DND-41 (cell line): ENCODE data around the gene HOXC5.

Experiments
- ATAC-seq: fragments of 200-7000 bp; cut with Tn5 transposase; 3 replicates; pipeline ENCODE4 v1.9.1; 2021; ENCODE audit warnings: low read depth; ENCODE audit not compliant: insufficient read depth
- DNase-seq: peaks from one replicate; pipeline ENCODE4 v3.0.0-alpha.2; 2020
- H2AFZ ChIP-seq: 2 replicates; pipeline ENCODE4 v1.6.0; 2012; ENCODE audit warnings: low read depth, low read length
- H3K27ac ChIP-seq: 2 replicates; pipeline ENCODE4 v1.5.1; 2012; ENCODE audit warnings: low read length, inconsistent platforms
- H3K27me3 ChIP-seq: fragments of 200-600 bp; sonication (generic); 2 replicates; pipeline ENCODE4 v1.6.0; 2012; ENCODE audit warnings: low read length, mild to moderate bottlenecking, inconsistent platforms; ENCODE audit not compliant: insufficient read depth, poor library complexity
- H3K36me3 ChIP-seq: 2 replicates; pipeline ENCODE4 v1.5.1; 2012; ENCODE audit warnings: low read length, inconsistent platforms; ENCODE audit not compliant: insufficient read depth
- H3K4me1 ChIP-seq: 2 replicates; pipeline ENCODE4 v1.5.1; 2012; ENCODE audit warnings: mild to moderate bottlenecking, low read length; ENCODE audit not compliant: insufficient read depth
- H3K4me2 ChIP-seq: 2 replicates; pipeline ENCODE4 v1.6.0; 2012; ENCODE audit warnings: mild to moderate bottlenecking, moderate library complexity, low read length, inconsistent platforms; ENCODE audit not compliant: insufficient read depth
- H3K4me3 ChIP-seq, 2 experiments: fragments of 200-600 bp in 1 of 2; shearing (Covaris generic) in 1 of 2; 2 replicates each; pipeline ENCODE4 v1.5.1; 2012 to 2016; ENCODE audit warnings: inconsistent platforms in 2 of 2, low read length in 2 of 2, mild to moderate bottlenecking in 2 of 2, low read depth in 1 of 2, moderate library complexity in 1 of 2
- H3K79me2 ChIP-seq: 2 replicates; pipeline ENCODE4 v1.6.0; 2012; ENCODE audit warnings: low read length, inconsistent platforms; ENCODE audit not compliant: insufficient read depth
- H3K9ac ChIP-seq: 2 replicates; pipeline ENCODE4 v1.6.0; 2012; ENCODE audit warnings: low read depth, mild to moderate bottlenecking, inconsistent platforms, low read length, moderate library complexity
- H3K9me3 ChIP-seq: 2 replicates; pipeline ENCODE4 v1.5.1; 2012; ENCODE audit warnings: low read length, moderate library complexity, mild to moderate bottlenecking, inconsistent platforms; ENCODE audit not compliant: insufficient read depth, severe bottlenecking
- H4K20me1 ChIP-seq: 2 replicates; pipeline ENCODE4 v1.6.0; 2012; ENCODE audit warnings: low read length; ENCODE audit not compliant: insufficient read depth
- EZH2 ChIP-seq: IDR thresholded peaks from 3 replicates; pipeline ENCODE4 v1.6.1; 2012; ENCODE audit warnings: borderline replicate concordance, low read depth, mild to moderate bottlenecking, moderate library complexity, low read length, inconsistent platforms; ENCODE audit not compliant: severe bottlenecking
- TF ChIP-seq, protein P1 (sequence below): IDR thresholded peaks from 2 replicates; pipeline ENCODE4 v1.5.1; 2012; ENCODE audit warnings: borderline replicate concordance, low read length, moderate library complexity, mild to moderate bottlenecking; ENCODE audit not compliant: poor library complexity, severe bottlenecking; ENCODE audit errors: extremely low read depth

Gene HOXC5

DNA sequence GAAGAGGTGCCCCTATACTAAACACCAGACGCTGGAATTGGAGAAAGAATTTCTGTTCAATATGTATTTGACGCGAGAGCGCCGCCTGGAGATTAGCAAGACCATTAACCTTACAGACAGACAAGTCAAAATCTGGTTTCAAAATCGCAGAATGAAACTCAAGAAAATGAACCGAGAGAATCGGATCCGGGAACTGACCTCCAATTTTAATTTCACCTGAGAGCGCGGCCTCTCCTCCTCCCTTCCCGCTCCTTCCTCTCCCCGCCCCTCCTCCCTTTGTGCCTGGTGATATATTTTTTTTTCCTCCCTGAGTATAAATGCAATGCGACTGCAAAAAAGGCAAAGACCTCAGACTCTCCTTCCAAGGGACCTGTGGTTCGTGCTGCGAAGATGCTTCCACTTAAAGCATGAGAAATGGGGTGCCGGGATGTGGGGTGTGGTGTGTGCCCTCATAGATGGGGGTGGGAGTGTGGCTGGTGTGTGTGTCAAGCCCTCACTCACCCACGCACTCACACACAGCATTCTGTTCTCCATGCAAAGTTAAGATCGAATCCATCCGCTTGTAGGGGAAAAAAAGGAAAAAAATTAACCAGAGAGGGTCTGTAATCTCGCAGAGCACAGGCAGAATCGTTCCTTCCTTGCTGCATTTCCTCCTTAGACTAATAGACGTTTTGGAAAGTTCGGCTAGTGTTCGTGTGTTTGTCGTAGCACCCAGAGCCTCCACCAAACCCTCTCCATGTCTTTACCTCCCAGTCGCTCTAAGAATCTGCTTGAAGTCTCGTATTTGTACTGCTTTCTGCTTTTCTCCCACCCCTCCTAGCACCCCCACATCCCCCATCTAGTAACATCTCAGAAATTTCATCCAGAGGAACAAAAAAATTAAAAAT lies 43.4 kb upstream of the HOXC5 start:
- H3K4me2 ChIP-seq, result peak overlapping the region; percentile 46
- no peaks in the 10 kb centered on the region for H4K20me1 ChIP-seq
- peaks cover 13% of the 10 kb centered on the region for H3K4me1 ChIP-seq
- H2AFZ ChIP-seq, result no peak overlapping the region
- DNase-seq, result peak; percentile 61
- peak overlapping the region in 1 of 2 experiments; percentile 31; a peak in 2 of 4 replicates for H3K4me3 ChIP-seq
- H3K9me3 ChIP-seq, result no peaks in the 10 kb centered on the region
- peak; percentile 79 for ATAC-seq
- TF ChIP-seq, protein P1, sequence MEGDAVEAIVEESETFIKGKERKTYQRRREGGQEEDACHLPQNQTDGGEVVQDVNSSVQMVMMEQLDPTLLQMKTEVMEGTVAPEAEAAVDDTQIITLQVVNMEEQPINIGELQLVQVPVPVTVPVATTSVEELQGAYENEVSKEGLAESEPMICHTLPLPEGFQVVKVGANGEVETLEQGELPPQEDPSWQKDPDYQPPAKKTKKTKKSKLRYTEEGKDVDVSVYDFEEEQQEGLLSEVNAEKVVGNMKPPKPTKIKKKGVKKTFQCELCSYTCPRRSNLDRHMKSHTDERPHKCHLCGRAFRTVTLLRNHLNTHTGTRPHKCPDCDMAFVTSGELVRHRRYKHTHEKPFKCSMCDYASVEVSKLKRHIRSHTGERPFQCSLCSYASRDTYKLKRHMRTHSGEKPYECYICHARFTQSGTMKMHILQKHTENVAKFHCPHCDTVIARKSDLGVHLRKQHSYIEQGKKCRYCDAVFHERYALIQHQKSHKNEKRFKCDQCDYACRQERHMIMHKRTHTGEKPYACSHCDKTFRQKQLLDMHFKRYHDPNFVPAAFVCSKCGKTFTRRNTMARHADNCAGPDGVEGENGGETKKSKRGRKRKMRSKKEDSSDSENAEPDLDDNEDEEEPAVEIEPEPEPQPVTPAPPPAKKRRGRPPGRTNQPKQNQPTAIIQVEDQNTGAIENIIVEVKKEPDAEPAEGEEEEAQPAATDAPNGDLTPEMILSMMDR, result peak; percentile 73
- TF ChIP-seq EZH2, result peak; percentile 55
- no peak overlapping the region for H3K27ac ChIP-seq
- no peaks in the 10 kb centered on the region for H3K36me3 ChIP-seq
- H3K27me3 ChIP-seq, result peaks cover 75% of the 10 kb centered on the region
- no peak overlapping the region for H3K9ac ChIP-seq
- H3K79me2 ChIP-seq, result no peaks in the 10 kb centered on the region

DNA sequence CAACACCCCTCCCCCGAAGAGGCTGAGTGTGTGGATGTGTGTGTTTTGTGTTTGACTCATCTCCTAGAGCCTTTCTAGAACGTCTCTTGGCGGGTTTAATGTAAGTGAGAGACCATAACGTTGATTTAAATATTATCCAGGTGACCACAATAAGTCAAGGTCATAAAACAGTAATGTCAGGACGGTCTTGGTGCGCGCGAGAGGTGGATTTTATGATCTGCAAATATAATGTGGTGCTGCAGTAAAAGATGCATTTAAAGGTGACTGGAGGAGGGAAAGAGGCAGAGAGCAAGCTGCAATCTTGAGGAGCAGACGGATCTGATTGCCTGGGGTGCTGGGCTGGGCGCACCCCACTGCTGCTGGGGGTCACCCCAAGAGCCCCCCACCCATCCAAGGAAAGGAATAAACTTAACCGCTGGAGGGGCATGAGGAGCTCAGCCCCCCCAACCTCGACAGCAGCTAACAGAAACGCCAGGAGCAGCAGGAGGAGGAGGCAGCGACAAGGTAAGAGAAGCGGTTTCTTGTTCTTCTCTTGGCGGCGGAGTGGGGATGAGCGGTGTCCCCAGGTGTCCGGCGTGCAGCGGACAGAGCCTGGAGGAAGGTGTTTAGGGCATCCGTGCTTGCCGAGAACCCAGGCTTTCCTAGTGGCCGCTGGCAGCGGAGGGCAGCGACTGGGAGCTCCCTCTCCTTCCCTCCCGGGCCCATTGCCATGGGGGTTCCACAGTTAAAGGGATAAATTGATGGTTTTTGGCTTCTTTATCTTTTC lies 42.4 kb upstream of the HOXC5 start:
- H3K4me3 ChIP-seq, result no peak overlapping the region
- H3K9ac ChIP-seq, result no peak overlapping the region
- no peaks in the 10 kb centered on the region for H3K36me3 ChIP-seq
- no peaks in the 10 kb centered on the region for H3K79me2 ChIP-seq
- peaks cover 83% of the 10 kb centered on the region for H3K27me3 ChIP-seq
- no peak overlapping the region for H2AFZ ChIP-seq
- no peak overlapping the region for H3K27ac ChIP-seq
- ATAC-seq (no peak), DNase-seq (no peak)
- peaks cover 20% of the 10 kb centered on the region for H3K4me1 ChIP-seq
- H4K20me1 ChIP-seq, result no peaks in the 10 kb centered on the region
- no peaks in the 10 kb centered on the region for H3K9me3 ChIP-seq
- no peak overlapping the region for H3K4me2 ChIP-seq
- TF ChIP-seq, protein P1, result no peak
- TF ChIP-seq EZH2, result peak; percentile 28

DNA sequence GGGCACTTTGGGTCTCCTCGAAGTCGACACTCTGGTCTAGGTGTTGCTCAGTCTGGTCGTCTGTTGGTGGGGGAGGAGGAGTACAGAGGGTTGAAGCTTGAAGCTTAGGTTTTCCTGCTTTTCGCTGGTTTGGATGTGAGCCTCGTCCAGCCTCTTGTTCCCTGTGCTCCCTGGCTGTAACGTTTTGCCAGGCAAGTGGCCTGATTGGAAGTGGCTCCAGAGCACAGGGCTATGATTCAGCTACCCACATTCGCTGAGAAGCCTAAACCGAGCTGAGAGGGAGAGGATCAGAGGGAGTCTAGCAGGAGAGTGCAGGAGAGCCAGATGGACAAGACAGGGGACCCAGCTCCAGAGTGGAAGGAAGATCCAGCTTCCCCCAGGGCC lies 41.8 kb upstream of the HOXC5 start:
- H3K4me1 ChIP-seq, result peaks cover 25% of the 10 kb centered on the region
- peaks cover 89% of the 10 kb centered on the region for H3K27me3 ChIP-seq
- no peaks in the 10 kb centered on the region for H4K20me1 ChIP-seq
- no peak for DNase-seq
- no peak overlapping the region for H3K27ac ChIP-seq
- no peak overlapping the region for H3K4me2 ChIP-seq
- no peak overlapping the region for H3K9ac ChIP-seq
- TF ChIP-seq, protein P1, result no peak
- no peak for TF ChIP-seq EZH2
- no peaks in the 10 kb centered on the region for H3K36me3 ChIP-seq
- H3K4me3 ChIP-seq, result no peak overlapping the region
- H3K9me3 ChIP-seq, result no peaks in the 10 kb centered on the region
- H2AFZ ChIP-seq, result no peak overlapping the region
- no peak for ATAC-seq
- H3K79me2 ChIP-seq, result no peaks in the 10 kb centered on the region
